HG03354 (cell line): Measurements from ENCODE around the gene RAB7A.

Source experiments
- ATAC-seq: cut with Tn5 transposase; IDR thresholded peaks from one replicate; pipeline ENCODE4 v1.9.1; 2021; ENCODE audit warnings: mild to moderate bottlenecking; ENCODE audit not compliant: unreplicated experiment, poor library complexity, severe bottlenecking

Gene RAB7A

GRCh38 chr3:128726023-128727016, at the start of gene RAB7A:
RAB7A (plus strand) TSS chr3:128726183; CDS start chr3:128795368, 69,185 bp downstream.
- ATAC-seq, result peak; percentile 95

GRCh38 chr3:128679338-128679737, 46.6 kb upstream of the RAB7A start:
- ATAC-seq, result no peak

- ATAC-seq, result peak; percentile 95
Observed at GRCh38 chr3:128680603-128681368, 45.2 kb upstream of the RAB7A start.

GRCh38 chr3:128681369-128681829, 44.6 kb upstream of the RAB7A start:
- no peak for ATAC-seq

GRCh38 chr3:128683957-128684356, 42.0 kb upstream of the RAB7A start:
- no peak for ATAC-seq

- ATAC-seq, result no peak
Observed at GRCh38 chr3:128684986-128685726, 40.8 kb upstream of the RAB7A start.

GRCh38 chr3:128686465-128686864, 39.5 kb upstream of the RAB7A start:
- ATAC-seq, result no peak

GRCh38 chr3:128689060-128689459, 36.9 kb upstream of the RAB7A start:
- no peak for ATAC-seq

- ATAC-seq, result no peak
Observed at GRCh38 chr3:128693696-128694095, 32.3 kb upstream of the RAB7A start.

- ATAC-seq, result no peak
Observed at GRCh38 chr3:128697341-128697740, 28.6 kb upstream of the RAB7A start.

- no peak for ATAC-seq
Observed at GRCh38 chr3:128698211-128699047, 27.6 kb upstream of the RAB7A start.

- no peak for ATAC-seq
Observed at GRCh38 chr3:128701342-128702212, 24.4 kb upstream of the RAB7A start.

- no peak for ATAC-seq
Observed at GRCh38 chr3:128702391-128702790, 23.6 kb upstream of the RAB7A start.

GRCh38 chr3:128703561-128703960, 22.4 kb upstream of the RAB7A start:
- no peak for ATAC-seq

GRCh38 chr3:128706086-128706615, 19.8 kb upstream of the RAB7A start:
- no peak for ATAC-seq

GRCh38 chr3:128707928-128708494, 18.0 kb upstream of the RAB7A start:
- no peak for ATAC-seq

- ATAC-seq, result no peak
Observed at GRCh38 chr3:128709038-128709437, 16.9 kb upstream of the RAB7A start.
